Suprapubic skin (tissue), 4 donors: ENCODE results near the gene PSMG4.

ENCODE experiments used
- EP300 ChIP-seq: sonication (generic); formaldehyde crosslinking; IDR thresholded peaks from one replicate; pipeline ENCODE4 v1.6.1; 2017; ENCODE audit warnings: antibody characterized with exemption
- POLR2AphosphoS5 ChIP-seq, 3 donors: sonication (generic); formaldehyde crosslinking; IDR thresholded peaks; one replicate each; pipeline ENCODE4 v1.6.1; 2017; ENCODE audit warnings: antibody characterized with exemption in 3 of 3
- TF ChIP-seq, protein P1 (sequence below), 2 donors: fragments of 200-600 bp in 1 of 2; fragments of 450-650 bp in 1 of 2; sonication (generic) in 1 of 2; IDR thresholded peaks; one replicate each; pipeline ENCODE4 v1.5.1; 2016 to 2019; ENCODE audit warnings: antibody characterized with exemption in 2 of 2, mild to moderate bottlenecking in 1 of 2, moderate library complexity in 1 of 2

DNA sequence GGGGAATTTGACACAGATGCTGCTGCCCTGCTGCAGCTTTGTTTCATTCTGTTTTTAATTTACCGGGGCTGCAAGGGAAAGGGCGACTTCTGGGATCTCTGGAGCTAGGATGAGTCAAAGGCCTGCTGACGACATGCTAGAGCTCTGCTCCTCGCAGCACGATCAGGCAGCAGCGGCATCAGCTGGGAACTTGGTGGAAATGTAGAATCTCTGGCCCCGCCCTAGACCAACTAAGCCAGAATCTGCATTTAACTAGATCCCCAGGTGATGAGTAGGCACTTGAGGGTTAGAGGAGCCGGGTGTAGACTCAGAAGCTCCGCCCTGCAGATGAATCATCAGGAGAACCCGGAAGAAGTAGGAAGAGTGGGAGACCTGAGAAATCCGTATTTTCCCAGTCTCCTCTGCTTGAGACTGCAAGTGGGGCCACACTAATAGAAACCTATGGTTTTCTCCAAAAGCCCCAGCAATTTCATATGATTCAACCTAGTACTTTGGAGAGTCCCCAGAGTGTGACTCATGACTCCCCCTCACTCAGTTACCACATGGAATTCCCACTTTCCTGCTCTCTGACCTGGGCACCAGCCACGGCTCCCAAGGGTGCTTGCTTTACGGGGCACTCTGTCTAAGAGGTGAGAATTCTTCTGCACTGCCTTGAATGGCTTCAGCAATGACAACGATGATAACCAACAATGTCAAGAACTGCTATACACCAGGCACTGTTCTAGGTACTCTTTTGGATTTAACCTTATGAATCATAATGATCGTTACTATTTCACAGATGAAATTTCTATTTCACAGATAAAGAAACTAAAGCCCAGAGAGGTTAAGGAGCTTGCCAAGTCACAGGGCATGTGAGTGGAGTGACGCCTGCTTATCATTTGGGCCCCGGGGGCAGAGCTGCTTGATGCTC lies 49.4 kb upstream of the PSMG4 start:
- TF ChIP-seq EP300 (no peak), POLR2AphosphoS5 (IDR thresholded peaks at IDR 0.05) (peak in 1 of 3 donors; percentile 44)
- TF ChIP-seq, protein P1, sequence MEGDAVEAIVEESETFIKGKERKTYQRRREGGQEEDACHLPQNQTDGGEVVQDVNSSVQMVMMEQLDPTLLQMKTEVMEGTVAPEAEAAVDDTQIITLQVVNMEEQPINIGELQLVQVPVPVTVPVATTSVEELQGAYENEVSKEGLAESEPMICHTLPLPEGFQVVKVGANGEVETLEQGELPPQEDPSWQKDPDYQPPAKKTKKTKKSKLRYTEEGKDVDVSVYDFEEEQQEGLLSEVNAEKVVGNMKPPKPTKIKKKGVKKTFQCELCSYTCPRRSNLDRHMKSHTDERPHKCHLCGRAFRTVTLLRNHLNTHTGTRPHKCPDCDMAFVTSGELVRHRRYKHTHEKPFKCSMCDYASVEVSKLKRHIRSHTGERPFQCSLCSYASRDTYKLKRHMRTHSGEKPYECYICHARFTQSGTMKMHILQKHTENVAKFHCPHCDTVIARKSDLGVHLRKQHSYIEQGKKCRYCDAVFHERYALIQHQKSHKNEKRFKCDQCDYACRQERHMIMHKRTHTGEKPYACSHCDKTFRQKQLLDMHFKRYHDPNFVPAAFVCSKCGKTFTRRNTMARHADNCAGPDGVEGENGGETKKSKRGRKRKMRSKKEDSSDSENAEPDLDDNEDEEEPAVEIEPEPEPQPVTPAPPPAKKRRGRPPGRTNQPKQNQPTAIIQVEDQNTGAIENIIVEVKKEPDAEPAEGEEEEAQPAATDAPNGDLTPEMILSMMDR (IDR thresholded peaks at IDR 0.05), result no peak
